ENCODE results near the gene PCED1B. TPM values are rescaled to one million over a fixed set of nuclear protein-coding genes. Genes with fewer than 3 reads are reported as not detected.
A peak's percentile ranks its signal among the peaks of the same experiment; 100 is the strongest.

PCED1B gene
- total RNA-seq, 3 donors from 2014 or later = 1.6 to 6.2 (median 5.1) TPM

GRCh38 chr12:47141459-47141858 is 62.0 kb downstream of the PCED1B start:
- H3K36me3 ChIP-seq = no peaks in the 10 kb centered on the region
- no peak overlapping the region for H3K4me3 ChIP-seq
- H3K27me3 ChIP-seq = no peaks in the 10 kb centered on the region
- no peaks in the 10 kb centered on the region for H3K4me1 ChIP-seq
- H3K27ac ChIP-seq = peak overlapping the region in 1 of 2 donors; percentile 18
- peak in 1 of 2 donors; percentile 78 for DNase-seq (ENCODE audit: low spot score in 2 of 2)
- TF ChIP-seq POLR2AphosphoS5 (IDR thresholded peaks at IDR 0.05) (no peak), POLR2A (IDR thresholded peaks at IDR 0.05) (no peak), CTCF (IDR thresholded peaks at IDR 0.05) (no peak)
- peaks cover 0 to 4% of the 10 kb centered on the region in 2 donors for H3K9me3 ChIP-seq
- intact Hi-C loops (cut with DNase I; ENCODE audit: low total_unique reads) = no loop called here

GRCh38 chr12:47144769-47145168 is 65.3 kb downstream of the PCED1B start:
- H3K36me3 ChIP-seq = no peaks in the 10 kb centered on the region
- peaks cover 0 to 4% of the 10 kb centered on the region in 2 donors for H3K9me3 ChIP-seq
- no peaks in the 10 kb centered on the region for H3K27me3 ChIP-seq
- no peaks in the 10 kb centered on the region for H3K4me1 ChIP-seq
- H3K4me3 ChIP-seq = no peak overlapping the region
- no peak overlapping the region for H3K27ac ChIP-seq
- no peak for DNase-seq (ENCODE audit: low spot score in 2 of 2)
- intact Hi-C loops (cut with DNase I; ENCODE audit: low total_unique reads) = no loop called here
- TF ChIP-seq POLR2A (IDR thresholded peaks at IDR 0.05) (no peak), POLR2AphosphoS5 (IDR thresholded peaks at IDR 0.05) (no peak), CTCF (IDR thresholded peaks at IDR 0.05) (no peak)

GRCh38 chr12:47145188-47145587 is 65.8 kb downstream of the PCED1B start:
- TF ChIP-seq POLR2A (IDR thresholded peaks at IDR 0.05) = no peak
- no peak for TF ChIP-seq POLR2AphosphoS5 (IDR thresholded peaks at IDR 0.05)
- no peak for TF ChIP-seq CTCF (IDR thresholded peaks at IDR 0.05)
- no peaks in the 10 kb centered on the region for H3K27me3 ChIP-seq
- H3K4me3 ChIP-seq = no peak overlapping the region
- no peaks in the 10 kb centered on the region for H3K36me3 ChIP-seq
- no peak overlapping the region for H3K27ac ChIP-seq
- intact Hi-C loops (cut with DNase I; ENCODE audit: low total_unique reads) = no loop called here
- no peak for DNase-seq (ENCODE audit: low spot score in 2 of 2)
- peaks cover 0 to 4% of the 10 kb centered on the region in 2 donors for H3K9me3 ChIP-seq
- H3K4me1 ChIP-seq = no peaks in the 10 kb centered on the region

GRCh38 chr12:47147739-47148138 is 68.3 kb downstream of the PCED1B start:
- intact Hi-C loops (cut with DNase I; ENCODE audit: low total_unique reads) = no loop called here
- no peak overlapping the region for H3K27ac ChIP-seq
- no peak for DNase-seq (ENCODE audit: low spot score in 2 of 2)
- no peaks in the 10 kb centered on the region for H3K4me1 ChIP-seq
- TF ChIP-seq POLR2A (IDR thresholded peaks at IDR 0.05) (no peak), POLR2AphosphoS5 (IDR thresholded peaks at IDR 0.05) (no peak), CTCF (IDR thresholded peaks at IDR 0.05) (no peak)
- no peak overlapping the region for H3K4me3 ChIP-seq
- no peaks in the 10 kb centered on the region for H3K27me3 ChIP-seq
- no peaks in the 10 kb centered on the region for H3K36me3 ChIP-seq
- H3K9me3 ChIP-seq = peaks cover 0 to 4% of the 10 kb centered on the region in 2 donors

GRCh38 chr12:47149146-47149545 is 69.7 kb downstream of the PCED1B start:
- Histone ChIP-seq H3K4me3 (no peak overlapping the region), H3K27ac (no peak overlapping the region), H3K27me3 (no peaks in the 10 kb centered on the region), H3K4me1 (no peaks in the 10 kb centered on the region), H3K9me3 (no peaks in the 10 kb centered on the region), H3K36me3 (no peaks in the 10 kb centered on the region)
- TF ChIP-seq CTCF (IDR thresholded peaks at IDR 0.05) = no peak
- TF ChIP-seq POLR2A (IDR thresholded peaks at IDR 0.05) = no peak
- no peak for TF ChIP-seq POLR2AphosphoS5 (IDR thresholded peaks at IDR 0.05)
- intact Hi-C loops (cut with DNase I; ENCODE audit: low total_unique reads) = no loop called here
- DNase-seq (ENCODE audit: low spot score in 2 of 2) = no peak
